Heart left ventricle (tissue), 16 donors: ENCODE measurements around the gene GOLT1B. TPM values are rescaled to one million over a fixed set of nuclear protein-coding genes. Genes with fewer than 3 reads are reported as not detected.
"Not testable (repeated sequence)": the region's sequence is repeated elsewhere in the genome, so short reads cannot be mapped to it uniquely, and the experiment has no call there.

Experiments used
- ATAC-seq, 4 donors: fragments of 200-7000 bp; cut with Tn5 transposase; one replicate each; pipeline ENCODE4 v1.9.1; 2020 to 2022; ENCODE audit warnings: moderate library complexity in 4 of 4, mild to moderate bottlenecking in 3 of 4, moderate number of reproducible peaks in 1 of 4
- DNase-seq, 5 donors: peaks; one replicate each; pipeline ENCODE4 v3.0.0-alpha.2; 2020
- H3K27ac ChIP-seq, 12 donors: fragments of 200-600 bp; sonication (generic) in 4 of 12; one replicate each; pipeline versions ENCODE4 v1.5.0 to v1.8.0; 2016 to 2022; ENCODE audit warnings: mild to moderate bottlenecking in 2 of 12
- H3K27me3 ChIP-seq, 9 donors: fragments of 200-600 bp; sonication (generic) in 2 of 9; one replicate each; pipeline versions ENCODE4 v1.5.1 to v1.8.0; 2016 to 2022; ENCODE audit warnings: mild to moderate bottlenecking in 3 of 9
- H3K36me3 ChIP-seq, 9 donors: fragments of 200-600 bp; sonication (generic) in 2 of 9; one replicate each; pipeline versions ENCODE4 v1.5.0 to v1.8.0; 2018 to 2022; ENCODE audit warnings: mild to moderate bottlenecking in 2 of 9
- H3K4me1 ChIP-seq, 12 donors: fragments of 200-600 bp; sonication (generic) in 4 of 12; one replicate each; pipeline versions ENCODE4 v1.5.0 to v1.8.0; 2016 to 2022; ENCODE audit warnings: mild to moderate bottlenecking in 3 of 12
- H3K4me3 ChIP-seq, 12 donors: fragments of 200-600 bp; sonication (generic) in 4 of 12; one replicate each; pipeline versions ENCODE4 v1.5.0 to v1.8.0; 2017 to 2022; ENCODE audit warnings: mild to moderate bottlenecking in 9 of 12, moderate library complexity in 4 of 12
- H3K9me3 ChIP-seq, 12 donors: fragments of 200-600 bp; sonication (generic) in 4 of 12; one replicate each; pipeline versions ENCODE4 v1.5.0 to v1.8.0; 2016 to 2022; ENCODE audit warnings: mild to moderate bottlenecking in 1 of 12
- POLR2A ChIP-seq, 2 donors: fragments of 450-650 bp; IDR thresholded peaks; one replicate each; pipeline ENCODE4 v1.6.1; 2017; ENCODE audit warnings: antibody characterized with exemption in 2 of 2, mild to moderate bottlenecking in 2 of 2, moderate library complexity in 2 of 2
- WGBS, 4 donors: extraction: QIAGEN DNeasy Blood & Tissue Kit in 2 of 4; methylation state at CpG; one replicate each; pipeline versions ENCODE4 v1.1.5 to v1.1.7; 2013 to 2018; 5-methylcytosine and 5-hydroxymethylcytosine counted together
- intact Hi-C, 10 donors: fragments of 100-400 bp; cut with DNase I; formaldehyde crosslinking; loops; one replicate each; pipeline versions ENCODE4 v1.11.1 to v1.14.2; 2022
- polyA plus RNA-seq, 2 donors: library from polyadenylated mRNA; stranded (reverse); fragments of 200-250 nt; gene quantifications; one replicate each; pipeline ENCODE4 v1.2.3, GENCODE V29; 2013
- total RNA-seq, 9 donors: library from RNA; depleted of rRNA in 2 of 9; stranded (reverse); fragments of >200 nt in 2 of 9; fragmentation: NEBNext Ultra II Directional in 3 of 9; extraction: Animal tissue kit (Norgen Biotek cat#: 25700) in 3 of 9; gene quantifications; one replicate each; pipeline versions ENCODE4 v1.1.0 to v1.2.4, GENCODE V29; 2016 to 2023
- TF ChIP-seq, protein P1 (sequence below), 12 donors: fragments of 200-600 bp; sonication (generic) in 4 of 12; IDR thresholded peaks; one replicate each; pipeline versions ENCODE4 v1.5.0 to v1.8.0; 2018 to 2022; ENCODE audit warnings: antibody characterized with exemption in 12 of 12, mild to moderate bottlenecking in 5 of 12
- donor health status: ischemic (EF 13 %, LVEDD 7.1; RV severe dilation, severe dysfunction).
- donor health status: healthy with polysubstance abuse.
- donor health status: DM: no; HTN: yes; CAD: no.
- donor health status: DM: no; HTN: no; CAD: no.
- donor health status: ischemic (EF 25% LVEDD 6.9; RV normal size, moderate dysfunction).
- donor health status: ischemic (EF 25% LVEDD 5.7; RV mildly dilated, moderate dysfunction).
- donor health status: healthy.
- donor health status: DM: yes; HTN: yes; CAD: no.
- donor health status: ischemic (EF 35%, LVEDD 5.7; RV mildly dilated, moderate dysfunction).
- donor health status: nonischemic (EF 11% LVEDD 7.7; RV severe dilation, severe dysfunction).
- donor health status: DM: yes; HTN: yes; CAD: no.
- donor health status: PGD.
- donor health status: ischemic (EF 29% LVEDD 5.4; RV normal size, mild dysfunction).
- donor health status: nonischemic (EF 23%, LVEDD 6.1; RV moderate dilation, normal function).

GOLT1B gene
- total and polyA plus RNA-seq, 11 donors, result 12.9 to 43.7 (median 22.1) TPM

DNA sequence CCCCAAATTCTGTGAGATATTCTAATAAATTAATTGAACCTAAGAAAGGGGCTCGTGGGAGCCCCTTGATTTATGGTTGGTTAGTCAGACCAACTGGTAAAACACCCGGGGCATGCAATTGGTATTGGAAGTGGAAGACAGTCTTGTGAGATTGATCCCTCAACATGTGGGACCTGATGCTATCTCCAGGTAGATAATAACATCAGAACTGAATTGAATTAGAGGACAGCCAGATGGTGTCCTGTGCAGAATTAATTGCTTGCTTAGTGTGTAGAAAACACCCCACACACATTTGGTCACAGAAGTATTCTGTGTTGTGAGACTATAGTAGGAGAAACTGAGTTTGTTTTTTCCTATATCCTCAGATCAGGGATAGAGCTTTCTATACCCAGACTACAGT, 42.1 kb upstream of the GOLT1B start:
- TF ChIP-seq, protein P1, sequence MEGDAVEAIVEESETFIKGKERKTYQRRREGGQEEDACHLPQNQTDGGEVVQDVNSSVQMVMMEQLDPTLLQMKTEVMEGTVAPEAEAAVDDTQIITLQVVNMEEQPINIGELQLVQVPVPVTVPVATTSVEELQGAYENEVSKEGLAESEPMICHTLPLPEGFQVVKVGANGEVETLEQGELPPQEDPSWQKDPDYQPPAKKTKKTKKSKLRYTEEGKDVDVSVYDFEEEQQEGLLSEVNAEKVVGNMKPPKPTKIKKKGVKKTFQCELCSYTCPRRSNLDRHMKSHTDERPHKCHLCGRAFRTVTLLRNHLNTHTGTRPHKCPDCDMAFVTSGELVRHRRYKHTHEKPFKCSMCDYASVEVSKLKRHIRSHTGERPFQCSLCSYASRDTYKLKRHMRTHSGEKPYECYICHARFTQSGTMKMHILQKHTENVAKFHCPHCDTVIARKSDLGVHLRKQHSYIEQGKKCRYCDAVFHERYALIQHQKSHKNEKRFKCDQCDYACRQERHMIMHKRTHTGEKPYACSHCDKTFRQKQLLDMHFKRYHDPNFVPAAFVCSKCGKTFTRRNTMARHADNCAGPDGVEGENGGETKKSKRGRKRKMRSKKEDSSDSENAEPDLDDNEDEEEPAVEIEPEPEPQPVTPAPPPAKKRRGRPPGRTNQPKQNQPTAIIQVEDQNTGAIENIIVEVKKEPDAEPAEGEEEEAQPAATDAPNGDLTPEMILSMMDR (IDR thresholded peaks at IDR 0.05), result no peak
- TF ChIP-seq POLR2A (IDR thresholded peaks at IDR 0.05), result no peak
- H3K4me3 ChIP-seq, result no peak overlapping the region
- no peak for DNase-seq
- no peak for ATAC-seq
- 93 to 98% (median 97%) methylated on average over 2 of the region's 2 CpGs for WGBS, 4 donors
- intact Hi-C loops, result no loop called here
- peaks cover 0 to 98% (median 96%) of the 10 kb centered on the region in 9 donors for H3K36me3 ChIP-seq
- no peaks in the 10 kb centered on the region for H3K9me3 ChIP-seq
- H3K27ac ChIP-seq, result no peak overlapping the region
- no peaks in the 10 kb centered on the region for H3K27me3 ChIP-seq
- peaks cover 0 to 7% (median 0%) of the 10 kb centered on the region in 12 donors for H3K4me1 ChIP-seq

DNA sequence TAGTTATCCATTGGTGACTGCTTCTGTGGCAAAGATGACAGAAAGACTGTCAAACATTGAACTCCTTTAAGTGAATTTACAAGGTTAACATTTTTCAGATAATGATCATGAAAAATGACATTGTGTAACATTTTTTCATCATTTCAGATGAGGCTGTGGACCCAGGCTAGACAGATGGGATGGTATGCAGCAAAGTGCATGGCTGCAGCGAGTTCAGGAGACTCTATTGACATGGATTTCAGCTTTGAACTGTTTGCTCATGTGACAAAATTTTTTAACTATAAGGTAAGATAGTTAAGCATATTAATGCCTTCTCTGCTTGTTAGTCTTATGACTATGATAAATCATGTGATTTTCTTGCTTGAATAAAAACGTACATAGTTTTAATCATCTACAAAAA, 34.3 kb upstream of the GOLT1B start:
- peaks cover 0 to 81% (median 75%) of the 10 kb centered on the region in 9 donors for H3K36me3 ChIP-seq
- ATAC-seq, result not testable (repeated sequence)

DNA sequence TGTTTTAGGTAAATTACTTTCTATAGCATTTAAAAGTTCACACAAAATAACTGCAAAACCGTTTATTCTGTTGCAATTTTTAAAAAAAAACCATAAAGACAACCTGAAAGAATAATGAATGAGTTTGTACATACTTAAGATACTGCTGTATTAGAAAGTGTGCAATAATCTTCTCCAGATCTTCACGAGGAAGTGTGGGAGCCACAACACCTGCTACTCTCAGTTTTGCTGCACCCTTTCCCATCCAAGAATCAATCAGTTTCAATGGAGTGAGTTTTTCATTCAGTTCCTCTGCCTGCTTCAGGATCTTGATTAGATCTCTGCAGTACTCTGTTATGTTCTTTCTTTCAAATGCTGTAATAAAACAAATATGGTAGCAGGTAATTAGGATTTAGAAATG, 30.3 kb upstream of the GOLT1B start:
- no peak for DNase-seq
- Histone ChIP-seq H3K36me3 (peaks cover 0 to 96% (median 91%) of the 10 kb centered on the region in 9 donors), H3K4me1 (no peaks in the 10 kb centered on the region), H3K27ac (no peak overlapping the region), H3K4me3 (no peak overlapping the region), H3K9me3 (no peaks in the 10 kb centered on the region), H3K27me3 (no peaks in the 10 kb centered on the region)
- 80 to 86% (median 83%) methylated on average over 2 of the region's 2 CpGs for WGBS, 4 donors
- intact Hi-C loops, result no loop called here
- TF ChIP-seq, protein P1 (IDR thresholded peaks at IDR 0.05), result no peak
- TF ChIP-seq POLR2A (IDR thresholded peaks at IDR 0.05), result no peak
- ATAC-seq, result no peak

More for the DNA sequence above, 34.3 kb upstream of the GOLT1B start:
- H3K9me3 ChIP-seq, intact Hi-C loops, H3K4me1 ChIP-seq, H3K27me3 ChIP-seq, DNase-seq, H3K27ac ChIP-seq, H3K4me3 ChIP-seq: not testable (repeated sequence)
- WGBS, 4 donors, result 88 to 94% (median 90%) methylated on average over 2 of the region's 2 CpGs

DNA sequence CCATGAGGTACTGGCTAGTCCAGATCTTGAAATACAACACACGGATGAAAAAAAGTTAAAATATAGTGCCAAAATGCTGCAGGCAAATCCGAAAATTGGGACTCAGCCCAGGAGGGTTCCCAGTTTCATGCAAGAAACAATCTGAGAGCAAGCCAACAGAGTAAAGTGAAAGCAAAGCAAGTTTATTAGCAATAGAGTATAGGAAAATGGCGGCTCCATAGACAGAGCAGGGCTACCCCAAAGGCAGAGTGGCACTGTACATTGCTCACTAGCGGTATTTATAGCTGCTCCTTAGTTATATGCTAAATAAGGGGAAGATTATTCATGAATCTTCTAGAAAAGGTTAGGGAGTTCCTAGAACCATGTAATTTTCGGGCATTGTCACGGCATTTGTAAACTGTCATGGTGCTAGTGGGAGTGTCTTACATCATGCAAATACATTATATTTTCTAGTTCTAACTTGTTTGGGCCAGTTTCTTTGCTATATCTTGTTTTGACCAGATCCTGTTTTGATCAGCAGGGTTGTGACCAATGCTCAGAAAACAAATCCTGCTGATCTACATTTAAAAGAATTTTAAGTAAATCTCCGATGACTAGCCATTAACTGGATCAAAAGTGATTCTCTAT, 29.3 kb upstream of the GOLT1B start:
- H3K4me1 ChIP-seq, result no peaks in the 10 kb centered on the region
- intact Hi-C loops, result no loop called here
- H3K27me3 ChIP-seq, result no peaks in the 10 kb centered on the region
- no peak overlapping the region for H3K4me3 ChIP-seq
- H3K27ac ChIP-seq, result no peak overlapping the region
- ATAC-seq, result no peak
- H3K9me3 ChIP-seq, result no peaks in the 10 kb centered on the region
- no peak for DNase-seq
- WGBS, 4 donors, result 92 to 97% (median 94%) methylated on average over 7 of the region's 7 CpGs
- TF ChIP-seq, protein P1 (IDR thresholded peaks at IDR 0.05), result no peak
- TF ChIP-seq POLR2A (IDR thresholded peaks at IDR 0.05), result no peak
- peaks cover 0 to 98% (median 94%) of the 10 kb centered on the region in 9 donors for H3K36me3 ChIP-seq

DNA sequence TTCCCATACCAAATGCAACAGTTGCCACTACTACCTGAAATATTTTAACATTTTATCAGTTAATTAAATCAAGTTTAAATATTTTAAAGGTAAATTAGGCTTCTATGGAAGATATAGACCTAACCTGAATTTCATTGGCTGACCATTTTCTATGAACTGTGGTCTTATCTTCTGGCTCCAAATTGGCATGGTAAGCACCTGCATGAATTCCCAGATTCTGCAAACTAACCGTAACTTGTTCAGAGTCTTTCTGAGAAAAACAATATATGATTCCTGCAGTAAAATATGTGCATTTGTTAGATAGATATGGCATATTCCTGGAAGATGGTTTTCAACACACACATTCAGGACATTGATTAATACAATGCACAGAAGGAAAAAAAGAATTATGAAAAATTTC, 26.0 kb upstream of the GOLT1B start:
- Histone ChIP-seq H3K27ac (no peak overlapping the region), H3K9me3 (no peaks in the 10 kb centered on the region), H3K4me1 (no peaks in the 10 kb centered on the region), H3K27me3 (no peaks in the 10 kb centered on the region), H3K36me3 (peaks cover 0 to 100% (median 98%) of the 10 kb centered on the region in 9 donors), H3K4me3 (no peak overlapping the region)
- WGBS, 4 donors, result 93 to 100% (median 96%) methylated on average over 1 of the region's 1 CpG
- intact Hi-C loops, result no loop called here
- DNase-seq (no peak), ATAC-seq (no peak)
- TF ChIP-seq, protein P1 (IDR thresholded peaks at IDR 0.05), result no peak
- no peak for TF ChIP-seq POLR2A (IDR thresholded peaks at IDR 0.05)
